IPS DF 6.9 (cell line): ENCODE results near the gene ANLN.

Source experiments
- DNase-seq: peaks from one replicate; pipeline ENCODE4 v3.0.0-alpha.2; 2013; ENCODE audit warnings: low read depth, low spot score
- H3K27ac ChIP-seq: one replicate; pipeline ENCODE4 v1.5.1; 2013; ENCODE audit warnings: low read length, control low read depth
- H3K27me3 ChIP-seq: 2 replicates; pipeline ENCODE4 v1.6.1; 2013; ENCODE audit warnings: mild to moderate bottlenecking, low read length; ENCODE audit not compliant: control insufficient read depth, insufficient read depth
- H3K36me3 ChIP-seq: 2 replicates; pipeline ENCODE4 v1.6.1; 2013; ENCODE audit warnings: low read length; ENCODE audit not compliant: control insufficient read depth, insufficient read depth
- H3K4me1 ChIP-seq: 2 replicates; pipeline ENCODE4 v1.6.1; 2013; ENCODE audit warnings: low read length; ENCODE audit not compliant: control insufficient read depth, insufficient read depth
- H3K4me3 ChIP-seq: 2 replicates; pipeline ENCODE4 v1.5.1; 2013; ENCODE audit warnings: mild to moderate bottlenecking, low read length
- H3K9me3 ChIP-seq: 2 replicates; pipeline ENCODE4 v1.6.1; 2013; ENCODE audit warnings: low read length, inconsistent platforms; ENCODE audit not compliant: control insufficient read depth, insufficient read depth
- WGBS: extraction: QIAGEN DNeasy Blood & Tissue Kit; methylation state at CpG from one replicate; pipeline ENCODE4 v1.1.7; 2013; ENCODE audit warnings: mixed read lengths, missing lambda C conversion rate; ENCODE audit not compliant: insufficient read length, insufficient coverage; 5-methylcytosine and 5-hydroxymethylcytosine counted together

ANLN gene

GRCh38 chr7:36389371-36390198, at the start of gene ANLN:
TSS of gene ANLN (plus strand) at chr7:36389862. CDS start at chr7:36390027, 165 bp downstream.
- Histone ChIP-seq H3K9me3 (no peaks in the 10 kb centered on the region), H3K27me3 (no peaks in the 10 kb centered on the region), H3K4me1 (peaks cover 4% of the 10 kb centered on the region; the same call in 1 of the 2 replicates), H3K27ac (no peak within 1 kb of the TSS), H3K36me3 (no peaks in the 10 kb centered on the region), H3K4me3 (peak within 1 kb of the TSS; percentile 64)
- peak; percentile 60 for DNase-seq
- WGBS = no CpG with 5 or more reads among the region's 68 CpGs

GRCh38 chr7:36343548-36343947, 46.1 kb upstream of the ANLN start:
- no peaks in the 10 kb centered on the region for H3K27me3 ChIP-seq
- H3K9me3 ChIP-seq = no peaks in the 10 kb centered on the region
- H3K4me3 ChIP-seq = no peak overlapping the region
- H3K36me3 ChIP-seq = no peaks in the 10 kb centered on the region
- no peak for DNase-seq
- no peak overlapping the region for H3K27ac ChIP-seq
- H3K4me1 ChIP-seq = no peaks in the 10 kb centered on the region
- WGBS = no CpG with 5 or more reads among the region's 1 CpG

- Histone ChIP-seq H3K36me3 (no peaks in the 10 kb centered on the region), H3K9me3 (no peaks in the 10 kb centered on the region), H3K27me3 (no peaks in the 10 kb centered on the region), H3K27ac (no peak overlapping the region), H3K4me3 (no peak overlapping the region), H3K4me1 (no peaks in the 10 kb centered on the region)
- DNase-seq = no peak
- WGBS = no CpG with 5 or more reads among the region's 2 CpGs
Measured at GRCh38 chr7:36344622-36345021, 45.0 kb upstream of the ANLN start.

GRCh38 chr7:36346260-36346831, 43.3 kb upstream of the ANLN start:
- no peak overlapping the region for H3K27ac ChIP-seq
- H3K9me3 ChIP-seq = no peaks in the 10 kb centered on the region
- no peaks in the 10 kb centered on the region for H3K27me3 ChIP-seq
- H3K4me1 ChIP-seq = no peaks in the 10 kb centered on the region
- no CpG with 5 or more reads among the region's 6 CpGs for WGBS
- no peak for DNase-seq
- H3K4me3 ChIP-seq = no peak overlapping the region
- H3K36me3 ChIP-seq = no peaks in the 10 kb centered on the region

GRCh38 chr7:36348256-36348655, 41.4 kb upstream of the ANLN start:
- H3K27ac ChIP-seq = no peak overlapping the region
- H3K4me1 ChIP-seq = no peaks in the 10 kb centered on the region
- no peaks in the 10 kb centered on the region for H3K36me3 ChIP-seq
- H3K4me3 ChIP-seq = no peak overlapping the region
- H3K27me3 ChIP-seq = no peaks in the 10 kb centered on the region
- H3K9me3 ChIP-seq = no peaks in the 10 kb centered on the region
- DNase-seq = no peak

- no peak for DNase-seq
- no CpG with 5 or more reads among the region's 3 CpGs for WGBS
- Histone ChIP-seq H3K27me3 (no peaks in the 10 kb centered on the region), H3K4me1 (no peaks in the 10 kb centered on the region), H3K27ac (no peak overlapping the region), H3K9me3 (no peaks in the 10 kb centered on the region), H3K4me3 (no peak overlapping the region), H3K36me3 (no peaks in the 10 kb centered on the region)
Measured at GRCh38 chr7:36348771-36349170, 40.9 kb upstream of the ANLN start.

GRCh38 chr7:36349626-36350025, 40.0 kb upstream of the ANLN start:
- H3K36me3 ChIP-seq = no peaks in the 10 kb centered on the region
- no peaks in the 10 kb centered on the region for H3K4me1 ChIP-seq
- H3K4me3 ChIP-seq = no peak overlapping the region
- H3K9me3 ChIP-seq = no peaks in the 10 kb centered on the region
- no CpG with 5 or more reads among the region's 2 CpGs for WGBS
- no peak overlapping the region for H3K27ac ChIP-seq
- H3K27me3 ChIP-seq = no peaks in the 10 kb centered on the region
- no peak for DNase-seq

- no CpG with 5 or more reads among the region's 3 CpGs for WGBS
- no peaks in the 10 kb centered on the region for H3K9me3 ChIP-seq
- H3K27ac ChIP-seq = no peak overlapping the region
- no peaks in the 10 kb centered on the region for H3K36me3 ChIP-seq
- no peak overlapping the region for H3K4me3 ChIP-seq
- peaks cover 1% of the 10 kb centered on the region; the same call in 1 of the 2 replicates for H3K4me1 ChIP-seq
- H3K27me3 ChIP-seq = peaks cover 9% of the 10 kb centered on the region
- no peak for DNase-seq
Measured at GRCh38 chr7:36355490-36355889, 34.2 kb upstream of the ANLN start.

- no peak for DNase-seq
- WGBS = no CpG with 5 or more reads among the region's 3 CpGs
- peaks cover 13% of the 10 kb centered on the region for H3K27me3 ChIP-seq
Measured at GRCh38 chr7:36357054-36357453, 32.6 kb upstream of the ANLN start.

GRCh38 chr7:36358589-36358988, 31.1 kb upstream of the ANLN start:
- no CpG with 5 or more reads among the region's 1 CpG for WGBS
- no peak overlapping the region for H3K4me3 ChIP-seq
- peaks cover 22% of the 10 kb centered on the region for H3K27me3 ChIP-seq
- no peaks in the 10 kb centered on the region for H3K36me3 ChIP-seq
- H3K4me1 ChIP-seq = peaks cover 1% of the 10 kb centered on the region; the same call in 1 of the 2 replicates
- H3K27ac ChIP-seq = no peak overlapping the region
- no peaks in the 10 kb centered on the region for H3K9me3 ChIP-seq
- no peak for DNase-seq

More at GRCh38 chr7:36357054-36357453, 32.6 kb upstream of the ANLN start:
- Histone ChIP-seq H3K9me3 (no peaks in the 10 kb centered on the region), H3K36me3 (no peaks in the 10 kb centered on the region), H3K4me3 (no peak overlapping the region), H3K27ac (no peak overlapping the region), H3K4me1 (peaks cover 1% of the 10 kb centered on the region; the same call in 1 of the 2 replicates)
